ENCODE data around the gene SNRPA1.

DNA sequence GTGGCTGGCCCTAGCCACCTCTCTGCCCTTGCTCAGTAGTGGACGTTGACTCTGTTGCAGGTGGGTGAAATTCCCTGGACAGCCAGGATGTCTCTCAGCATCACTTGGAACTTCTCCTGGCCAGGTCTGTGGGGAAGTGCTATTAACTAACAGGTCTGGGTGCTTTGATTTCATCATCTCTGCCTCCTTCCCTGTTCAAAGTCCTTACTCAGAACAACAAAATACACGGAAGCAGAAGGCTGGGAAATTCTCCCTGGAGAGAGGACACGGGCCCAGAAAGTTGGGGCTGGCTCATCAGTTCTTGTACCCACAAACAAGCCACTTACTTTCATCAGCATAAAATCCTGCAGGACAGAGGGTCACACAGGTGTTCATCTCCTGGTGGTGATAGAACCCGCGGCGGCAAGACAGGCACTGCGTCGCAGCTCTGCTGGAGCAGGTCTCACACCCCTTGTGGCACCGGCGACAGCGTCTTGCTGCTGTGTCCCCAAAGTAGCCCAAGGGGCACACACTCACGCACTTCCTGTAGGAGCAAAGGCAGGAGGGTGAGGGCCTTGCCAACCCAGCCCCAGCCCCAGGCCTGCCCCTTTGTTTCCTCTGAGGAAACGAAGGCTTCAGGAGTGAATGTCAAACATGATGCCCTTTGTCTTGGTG lies 29.6 kb upstream of the SNRPA1 start:
- TF ChIP-seq, protein P1, sequence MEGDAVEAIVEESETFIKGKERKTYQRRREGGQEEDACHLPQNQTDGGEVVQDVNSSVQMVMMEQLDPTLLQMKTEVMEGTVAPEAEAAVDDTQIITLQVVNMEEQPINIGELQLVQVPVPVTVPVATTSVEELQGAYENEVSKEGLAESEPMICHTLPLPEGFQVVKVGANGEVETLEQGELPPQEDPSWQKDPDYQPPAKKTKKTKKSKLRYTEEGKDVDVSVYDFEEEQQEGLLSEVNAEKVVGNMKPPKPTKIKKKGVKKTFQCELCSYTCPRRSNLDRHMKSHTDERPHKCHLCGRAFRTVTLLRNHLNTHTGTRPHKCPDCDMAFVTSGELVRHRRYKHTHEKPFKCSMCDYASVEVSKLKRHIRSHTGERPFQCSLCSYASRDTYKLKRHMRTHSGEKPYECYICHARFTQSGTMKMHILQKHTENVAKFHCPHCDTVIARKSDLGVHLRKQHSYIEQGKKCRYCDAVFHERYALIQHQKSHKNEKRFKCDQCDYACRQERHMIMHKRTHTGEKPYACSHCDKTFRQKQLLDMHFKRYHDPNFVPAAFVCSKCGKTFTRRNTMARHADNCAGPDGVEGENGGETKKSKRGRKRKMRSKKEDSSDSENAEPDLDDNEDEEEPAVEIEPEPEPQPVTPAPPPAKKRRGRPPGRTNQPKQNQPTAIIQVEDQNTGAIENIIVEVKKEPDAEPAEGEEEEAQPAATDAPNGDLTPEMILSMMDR (conservative IDR thresholded peaks at IDR 0.05) = no peak
- TF ChIP-seq ZFX (IDR thresholded peaks at IDR 0.05) = no peak
